Spleen (tissue), 7 donors: ENCODE data around the gene GPC4.

Source experiments
- CTCF ChIP-seq, 11 experiments: fragments of 200-600 bp in 7 of 11; fragments of 450-650 bp in 4 of 11; sonication (generic) in 4 of 11; IDR thresholded peaks in 8 of 11; conservative IDR thresholded peaks in 3 of 11; 1 replicate in 7 of 11; 2 replicates in 4 of 11; pipeline versions ENCODE4 v1.4.0 to v1.8.0; 2016 to 2021; ENCODE audit warnings: antibody characterized with exemption in 11 of 11, inconsistent platforms in 4 of 11, mild to moderate bottlenecking in 1 of 11
- POLR2A ChIP-seq, 3 donors: fragments of 450-650 bp; IDR thresholded peaks; one replicate each; pipeline ENCODE4 v1.5.1; 2017; ENCODE audit warnings: antibody characterized with exemption in 3 of 3, mild to moderate bottlenecking in 1 of 3
- POLR2AphosphoS5 ChIP-seq, 3 donors: sonication (generic); formaldehyde crosslinking; IDR thresholded peaks; one replicate each; pipeline ENCODE4 v1.5.1; 2017; ENCODE audit warnings: antibody characterized with exemption in 3 of 3
- donor health status: DM: no; HTN: no; CAD: no; lungs with moderate emphysema.
- donor health status: DM: no; HTN: no; CAD: no.
- donor health status: DM: no; HTN: no; CAD: no.

GRCh38 chrX:133265331-133265730, 150.0 kb downstream of the GPC4 start:
- no peak for TF ChIP-seq CTCF (IDR thresholded peaks at IDR 0.05 in 8 of 11, conservative IDR thresholded peaks at IDR 0.05 in 3 of 11)
- TF ChIP-seq POLR2A (IDR thresholded peaks at IDR 0.05): no peak
- no peak for TF ChIP-seq POLR2AphosphoS5 (IDR thresholded peaks at IDR 0.05)
